Activated T-cell treated with anti-CD3 and anti-CD28 coated beads, Interleukin-2, amount 50 U/mL, for 4 hours (primary cell): ENCODE results near the gene EMC8. TPM values are rescaled to one million over a fixed set of nuclear protein-coding genes. Genes with fewer than 3 reads are reported as not detected.

Experiments used
- ATAC-seq, 2 donors: fragments of 200-7000 bp; cut with Tn5 transposase; one replicate each; pipeline ENCODE4 v1.10.0; 2021
- DNase-seq: peaks from one replicate; pipeline ENCODE4 v3.0.0-alpha.2; 2020
- H3K27me3 Mint-ChIP-seq: one replicate; pipeline ENCODE4 v1.8.0; 2021; ENCODE audit warnings: low read depth, mixed read lengths
- H3K36me3 Mint-ChIP-seq: one replicate; pipeline ENCODE4 v1.8.0; 2022; ENCODE audit warnings: mixed read lengths; ENCODE audit not compliant: insufficient read depth
- H3K4me1 Mint-ChIP-seq: one replicate; pipeline ENCODE4 v1.8.0; 2021; ENCODE audit warnings: low read depth, mixed read lengths
- H3K4me3 Mint-ChIP-seq: one replicate; pipeline ENCODE4 v1.8.0; 2021; ENCODE audit warnings: mild to moderate bottlenecking, moderate library complexity, mixed read lengths
- H3K9me3 Mint-ChIP-seq: one replicate; pipeline ENCODE4 v1.8.0; 2021; ENCODE audit warnings: mixed read lengths
- total RNA-seq, 3 donors: library from RNA; stranded (reverse); gene quantifications; one replicate each; pipeline ENCODE4 v1.2.1, GENCODE V29; 2021

EMC8 gene
- total RNA-seq, 3 donors from 2014 or later, result 52.2 to 65.5 (median 62.2) TPM

DNA sequence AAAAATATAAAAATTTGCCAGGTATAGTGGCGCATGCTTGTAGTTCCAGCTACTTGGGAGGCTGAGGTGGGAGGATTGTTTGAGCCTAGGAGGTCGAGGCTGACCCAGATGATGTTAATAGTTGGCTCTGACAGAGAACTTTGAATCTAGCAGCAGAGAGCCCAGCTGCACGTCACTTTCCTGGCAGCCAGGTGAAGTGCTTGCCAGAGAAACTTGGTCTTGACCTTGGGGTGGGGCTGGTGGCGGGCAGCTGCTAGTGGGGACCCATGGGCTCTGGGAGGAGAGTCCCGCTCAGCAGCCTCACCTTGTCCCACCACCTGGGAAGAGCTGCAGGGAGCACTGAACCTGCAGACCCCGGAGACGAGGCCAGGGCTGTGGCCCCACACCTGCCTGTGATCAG lies 45.4 kb downstream of the EMC8 start:
- no peak for DNase-seq
- no peak overlapping the region for H3K4me3 Mint-ChIP-seq
- ATAC-seq, result no peak
- peaks cover 33% of the 10 kb centered on the region for H3K27me3 Mint-ChIP-seq
- no peaks in the 10 kb centered on the region for H3K36me3 Mint-ChIP-seq
- no peaks in the 10 kb centered on the region for H3K9me3 Mint-ChIP-seq
- peaks cover 10% of the 10 kb centered on the region for H3K4me1 Mint-ChIP-seq

GRCh38 chr16:85753559-85753958 lies 45.8 kb downstream of the EMC8 start:
- peaks cover 31% of the 10 kb centered on the region for H3K27me3 Mint-ChIP-seq
- ATAC-seq, result no peak
- no peaks in the 10 kb centered on the region for H3K36me3 Mint-ChIP-seq
- DNase-seq, result no peak
- H3K9me3 Mint-ChIP-seq, result no peaks in the 10 kb centered on the region
- peaks cover 6% of the 10 kb centered on the region for H3K4me1 Mint-ChIP-seq
- H3K4me3 Mint-ChIP-seq, result no peak overlapping the region

- H3K27me3 Mint-ChIP-seq, result peaks cover 32% of the 10 kb centered on the region
- ATAC-seq, result no peak
- H3K9me3 Mint-ChIP-seq, result no peaks in the 10 kb centered on the region
- DNase-seq, result no peak
- no peaks in the 10 kb centered on the region for H3K36me3 Mint-ChIP-seq
- peaks cover 6% of the 10 kb centered on the region for H3K4me1 Mint-ChIP-seq
- H3K4me3 Mint-ChIP-seq, result no peak overlapping the region
Observed at GRCh38 chr16:85752511-85753420, 46.6 kb downstream of the EMC8 start.

GRCh38 chr16:85751698-85752501 lies 47.4 kb downstream of the EMC8 start:
- no peaks in the 10 kb centered on the region for H3K36me3 Mint-ChIP-seq
- no peaks in the 10 kb centered on the region for H3K9me3 Mint-ChIP-seq
- peaks cover 32% of the 10 kb centered on the region for H3K27me3 Mint-ChIP-seq
- no peak for DNase-seq
- no peak for ATAC-seq
- H3K4me1 Mint-ChIP-seq, result peaks cover 12% of the 10 kb centered on the region
- H3K4me3 Mint-ChIP-seq, result peak overlapping the region; percentile 11

GRCh38 chr16:85750827-85751697 lies 48.3 kb downstream of the EMC8 start, which contains the start of gene C16orf74:
Gene C16orf74, minus strand, starts transcription at chr16:85751096. Its CDS starts 15,879 bp downstream, at chr16:85735217.
- H3K36me3 Mint-ChIP-seq, result no peaks in the 10 kb centered on the region
- no peaks in the 10 kb centered on the region for H3K9me3 Mint-ChIP-seq
- DNase-seq (no peak), ATAC-seq (peak; percentile 88 to 90)
- peak within 1 kb of the TSS; percentile 70 for H3K4me3 Mint-ChIP-seq
- peaks cover 14% of the 10 kb centered on the region for H3K4me1 Mint-ChIP-seq
- H3K27me3 Mint-ChIP-seq, result peaks cover 32% of the 10 kb centered on the region

GRCh38 chr16:85750146-85750826 lies 49.1 kb downstream of the EMC8 start:
- Mint-ChIP-seq H3K27me3 (peaks cover 34% of the 10 kb centered on the region), H3K36me3 (no peaks in the 10 kb centered on the region), H3K9me3 (no peaks in the 10 kb centered on the region), H3K4me1 (peaks cover 14% of the 10 kb centered on the region), H3K4me3 (peak overlapping the region; percentile 70)
- ATAC-seq (peak; percentile 56 to 59), DNase-seq (no peak)

DNA sequence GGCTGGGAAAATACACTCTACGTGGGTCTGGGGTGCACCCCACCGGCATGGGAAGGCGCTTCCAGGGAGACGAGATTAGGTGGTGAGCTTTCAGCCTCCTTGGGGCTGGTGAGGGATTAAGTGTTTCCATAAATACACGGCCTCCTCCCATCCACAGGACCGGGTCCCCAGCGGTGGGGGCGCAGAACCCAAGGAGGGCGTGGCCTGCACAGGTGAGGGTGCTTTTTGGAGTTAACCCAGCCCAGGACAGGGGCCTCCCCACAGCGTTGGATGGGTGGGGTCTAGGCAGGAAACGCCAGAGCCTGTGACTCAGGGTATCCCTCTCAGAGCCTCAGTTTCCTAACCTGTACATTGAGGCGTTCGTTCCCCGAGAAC lies 49.6 kb downstream of the EMC8 start:
- Mint-ChIP-seq H3K4me3 (peak overlapping the region; percentile 70), H3K4me1 (peaks cover 14% of the 10 kb centered on the region), H3K9me3 (no peaks in the 10 kb centered on the region), H3K36me3 (no peaks in the 10 kb centered on the region), H3K27me3 (peaks cover 34% of the 10 kb centered on the region)
- ATAC-seq (no peak), DNase-seq (no peak)

DNA sequence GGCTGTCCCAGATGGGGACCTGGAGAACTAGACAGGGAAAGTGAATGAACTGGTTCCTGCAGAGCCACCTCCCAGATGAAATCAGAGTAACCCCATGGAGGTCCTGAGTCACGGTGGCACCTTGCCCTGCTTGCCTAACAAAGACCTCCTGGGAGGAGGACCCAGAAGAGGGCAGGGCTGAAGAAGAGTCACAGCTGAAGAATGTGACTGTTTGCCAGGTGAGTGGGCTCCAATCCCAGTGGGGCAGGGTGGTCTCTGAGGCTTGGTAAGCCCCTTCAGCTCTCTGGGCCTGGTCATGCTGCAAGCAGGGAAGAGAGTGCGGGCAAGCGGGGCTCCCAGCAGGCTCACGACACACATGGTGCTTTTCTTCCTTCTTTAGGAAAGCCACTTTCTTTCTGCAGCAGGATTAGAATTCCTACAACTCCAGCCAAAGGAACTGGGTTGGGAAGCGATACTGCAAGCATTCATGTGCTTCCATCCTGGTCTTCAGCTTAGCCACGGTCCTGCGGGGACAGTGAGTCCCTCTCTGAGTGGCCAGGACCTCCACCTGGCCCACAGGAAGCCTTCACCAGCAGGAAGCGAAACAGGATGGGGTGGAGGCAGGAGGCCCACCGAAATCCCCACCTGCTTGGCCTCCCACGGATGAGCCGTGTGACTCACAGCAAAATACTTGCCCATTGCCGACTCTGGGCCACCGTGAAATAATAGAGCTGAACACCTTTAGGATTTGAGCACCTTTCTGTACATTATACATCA lies 52.7 kb downstream of the EMC8 start:
- Mint-ChIP-seq H3K9me3 (no peaks in the 10 kb centered on the region), H3K4me3 (no peak overlapping the region), H3K36me3 (no peaks in the 10 kb centered on the region), H3K27me3 (peaks cover 16% of the 10 kb centered on the region), H3K4me1 (peaks cover 12% of the 10 kb centered on the region)
- DNase-seq (no peak), ATAC-seq (no peak)

DNA sequence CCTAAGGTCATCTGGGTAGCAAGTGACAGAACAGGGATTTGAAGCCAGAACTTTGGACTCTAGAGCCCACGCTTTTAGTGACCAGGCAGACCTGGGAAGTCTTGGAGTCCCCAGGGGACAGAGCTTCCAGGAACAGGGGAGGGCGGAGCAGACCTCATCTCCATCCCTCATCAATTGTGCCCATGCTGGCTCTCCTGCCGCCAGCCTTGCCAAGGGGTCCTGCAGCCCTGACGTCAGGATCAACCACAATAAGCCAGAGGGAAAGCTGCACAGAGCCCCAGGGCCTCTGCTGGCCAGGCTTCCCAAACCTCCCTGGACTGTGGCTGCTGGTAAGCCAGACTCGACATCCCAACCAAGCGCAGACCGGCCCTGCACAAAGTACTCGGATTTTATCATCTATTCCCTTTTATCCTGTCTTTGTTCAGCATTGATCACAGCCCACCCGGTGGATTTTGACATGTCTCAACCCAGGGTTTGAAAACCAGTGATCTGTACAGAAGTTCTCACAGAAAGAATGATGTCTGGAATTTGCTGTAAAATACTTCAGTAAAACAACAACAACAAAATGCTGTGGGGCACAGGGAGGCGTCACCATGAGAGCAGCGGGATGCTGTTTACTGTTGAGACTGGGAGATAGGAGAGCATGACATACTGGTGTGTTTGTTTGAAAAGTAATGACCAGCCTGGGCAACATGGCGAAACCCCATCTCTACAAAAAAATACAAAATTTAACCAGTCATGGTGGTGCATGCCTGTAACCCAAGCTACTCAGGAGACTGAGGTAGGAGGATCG lies 60.2 kb downstream of the EMC8 start:
- ATAC-seq, result no peak
- H3K36me3 Mint-ChIP-seq, result no peaks in the 10 kb centered on the region
- no peaks in the 10 kb centered on the region for H3K27me3 Mint-ChIP-seq
- peaks cover 22% of the 10 kb centered on the region for H3K4me1 Mint-ChIP-seq
- H3K4me3 Mint-ChIP-seq, result no peak overlapping the region
- DNase-seq, result no peak
- H3K9me3 Mint-ChIP-seq, result no peaks in the 10 kb centered on the region

DNA sequence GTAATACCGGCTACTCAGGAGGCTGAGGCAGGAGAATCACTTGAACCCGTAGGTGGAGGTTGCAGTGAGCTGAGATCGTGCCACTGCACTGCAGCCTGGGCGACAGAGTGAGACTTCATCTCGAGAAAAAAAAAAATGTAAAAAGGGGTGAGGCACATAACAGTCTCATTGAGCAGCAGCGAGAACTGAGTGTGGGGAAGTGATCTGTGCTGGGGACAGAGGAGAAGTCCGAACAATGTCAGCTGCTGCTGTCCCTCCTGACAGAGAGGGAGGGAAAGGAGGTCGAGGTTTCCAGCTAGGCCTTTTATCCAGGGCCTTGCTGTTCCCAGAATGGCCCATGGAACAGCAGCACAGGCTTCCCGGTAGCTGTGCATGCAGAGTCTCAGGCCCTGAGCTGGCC lies 62.4 kb downstream of the EMC8 start:
- Mint-ChIP-seq H3K36me3 (no peaks in the 10 kb centered on the region), H3K4me1 (peaks cover 28% of the 10 kb centered on the region)
- no peak for ATAC-seq

DNA sequence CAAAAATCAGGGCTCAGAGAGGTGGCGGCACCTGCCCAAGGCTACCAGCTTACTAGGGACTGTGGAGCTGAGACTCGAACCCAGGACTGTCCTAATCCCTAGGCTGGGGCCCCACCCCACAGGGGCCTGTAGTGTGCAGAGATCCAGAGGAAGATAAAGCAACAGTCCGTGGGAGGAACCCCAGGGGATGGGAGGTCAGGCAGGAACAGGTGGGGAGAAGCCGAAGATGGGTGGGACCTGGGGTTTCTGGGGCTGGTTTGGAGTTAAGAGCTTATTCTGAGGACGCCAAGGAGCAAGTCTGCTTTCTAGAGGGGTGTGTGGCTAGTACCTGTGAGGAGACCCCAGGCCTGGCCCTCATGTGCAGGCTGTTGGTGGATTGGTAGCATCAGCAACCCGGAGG lies 63.4 kb downstream of the EMC8 start:
- Mint-ChIP-seq H3K27me3 (no peaks in the 10 kb centered on the region), H3K36me3 (no peaks in the 10 kb centered on the region), H3K4me1 (peaks cover 29% of the 10 kb centered on the region), H3K9me3 (no peaks in the 10 kb centered on the region), H3K4me3 (peak overlapping the region; percentile 63)
- ATAC-seq (no peak), DNase-seq (no peak)

More for the DNA sequence above, 62.4 kb downstream of the EMC8 start:
- no peaks in the 10 kb centered on the region for H3K27me3 Mint-ChIP-seq
- H3K9me3 Mint-ChIP-seq, result no peaks in the 10 kb centered on the region
- DNase-seq, result no peak
- H3K4me3 Mint-ChIP-seq, result no peak overlapping the region

DNA sequence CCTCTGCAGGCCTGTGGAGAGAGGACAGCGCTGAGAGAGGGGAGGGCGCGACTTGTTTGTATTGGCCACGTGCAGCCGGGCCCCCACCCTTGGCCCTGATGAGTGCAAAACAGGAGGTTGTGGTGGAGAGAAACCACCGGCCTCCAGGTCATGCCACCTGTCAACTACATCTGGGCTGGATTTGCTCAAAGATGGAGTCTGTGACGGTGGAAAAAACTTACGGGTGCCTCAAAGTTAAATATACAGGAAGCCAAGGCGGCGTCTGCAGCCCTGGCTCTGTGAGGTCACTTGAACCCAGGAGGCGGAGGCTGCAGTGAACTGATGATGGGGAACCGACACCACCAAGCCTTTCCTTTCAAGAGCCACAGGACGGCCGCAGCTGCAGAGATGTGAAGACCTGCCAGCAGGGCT lies 64.1 kb downstream of the EMC8 start:
- Mint-ChIP-seq H3K36me3 (no peaks in the 10 kb centered on the region), H3K9me3 (no peaks in the 10 kb centered on the region), H3K4me1 (peaks cover 29% of the 10 kb centered on the region), H3K27me3 (no peaks in the 10 kb centered on the region), H3K4me3 (peak overlapping the region; percentile 63)
- no peak for DNase-seq
- peak; percentile 72 to 79 for ATAC-seq
